ENCODE measurements around the gene STK24.

Gene STK24

GRCh38 chr13:98528663-98529064 is 48.2 kb downstream of the STK24 start:
- peak; percentile 35 for DNase-seq

DNA sequence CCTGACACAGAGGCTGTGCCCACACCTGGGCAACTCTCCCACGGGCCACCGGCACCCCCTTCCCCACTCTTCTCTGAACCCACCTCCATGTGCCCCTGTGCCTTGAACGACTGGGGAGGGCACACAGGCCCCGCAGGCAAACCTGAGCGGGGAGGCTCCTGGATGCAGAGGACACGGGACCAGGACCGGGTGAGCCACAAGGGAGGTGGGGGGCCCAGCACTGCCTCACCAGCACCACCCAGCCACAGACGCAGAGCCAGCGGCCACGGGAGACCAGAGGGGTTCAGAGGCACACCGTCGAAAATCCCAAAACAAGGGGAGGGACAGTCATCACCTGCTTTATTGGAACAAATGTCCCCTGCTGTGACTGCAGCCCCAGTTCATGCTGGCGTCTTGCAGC is 49.4 kb downstream of the STK24 start:
- DNase-seq: no peak

DNA sequence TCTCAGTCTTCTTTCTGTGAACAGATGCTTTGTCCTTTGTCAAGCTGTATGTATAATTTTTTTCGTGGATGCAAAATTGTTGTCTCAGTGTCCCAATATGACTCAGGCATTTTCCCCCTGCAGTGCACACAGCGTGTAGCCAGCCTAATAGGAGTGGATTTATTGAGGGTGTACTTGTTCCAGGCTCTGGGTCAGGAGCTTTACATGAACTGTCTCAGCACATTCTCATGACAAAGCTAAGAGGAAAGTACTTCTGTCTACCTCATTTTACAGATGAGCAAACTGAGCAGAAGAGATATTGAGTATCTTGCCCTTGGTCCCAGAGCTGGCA is 50.8 kb downstream of the STK24 start:
- DNase-seq: no peak

GRCh38 chr13:98525456-98526181 is 51.3 kb downstream of the STK24 start:
- DNase-seq: no peak

DNA sequence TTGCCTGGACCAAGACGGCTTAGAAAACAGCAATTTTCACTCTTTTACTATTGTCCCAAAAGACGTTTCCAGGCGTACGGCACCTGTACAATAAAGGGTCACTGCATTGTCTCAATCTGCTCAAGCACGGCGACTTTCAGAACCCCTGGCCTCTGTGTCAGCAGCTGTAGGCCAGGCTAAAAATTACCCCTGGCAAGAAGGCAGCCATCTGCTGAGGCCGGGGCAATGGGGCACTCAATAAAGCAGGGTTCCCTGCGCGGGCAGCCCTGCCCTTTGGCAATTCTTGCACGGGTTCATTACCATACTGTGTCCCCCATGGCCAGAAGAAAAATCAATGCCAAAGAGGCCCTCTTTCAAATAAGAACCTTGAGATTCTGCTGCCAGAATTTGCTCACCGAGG is 52.1 kb downstream of the STK24 start:
- DNase-seq: no peak

DNA sequence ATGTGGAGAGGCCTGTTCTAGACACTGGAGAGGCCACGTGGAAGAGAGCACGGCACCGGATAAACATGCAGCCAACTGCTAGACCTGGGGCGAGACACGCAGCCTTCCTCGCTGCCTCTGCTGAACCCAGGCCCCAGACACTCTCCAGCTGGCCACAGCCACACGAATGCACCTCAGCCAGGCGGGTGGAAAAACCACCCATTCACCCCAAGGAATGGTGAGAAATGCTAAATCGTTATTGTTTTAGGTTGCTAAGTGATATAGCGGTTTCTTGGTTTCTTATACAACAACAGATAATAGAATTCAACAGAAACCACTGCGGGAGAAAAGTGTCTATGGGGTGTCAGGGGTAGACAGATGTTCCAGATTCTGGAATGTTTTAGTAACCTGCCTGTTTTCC is 52.5 kb downstream of the STK24 start:
- peak; percentile 46 for DNase-seq

DNA sequence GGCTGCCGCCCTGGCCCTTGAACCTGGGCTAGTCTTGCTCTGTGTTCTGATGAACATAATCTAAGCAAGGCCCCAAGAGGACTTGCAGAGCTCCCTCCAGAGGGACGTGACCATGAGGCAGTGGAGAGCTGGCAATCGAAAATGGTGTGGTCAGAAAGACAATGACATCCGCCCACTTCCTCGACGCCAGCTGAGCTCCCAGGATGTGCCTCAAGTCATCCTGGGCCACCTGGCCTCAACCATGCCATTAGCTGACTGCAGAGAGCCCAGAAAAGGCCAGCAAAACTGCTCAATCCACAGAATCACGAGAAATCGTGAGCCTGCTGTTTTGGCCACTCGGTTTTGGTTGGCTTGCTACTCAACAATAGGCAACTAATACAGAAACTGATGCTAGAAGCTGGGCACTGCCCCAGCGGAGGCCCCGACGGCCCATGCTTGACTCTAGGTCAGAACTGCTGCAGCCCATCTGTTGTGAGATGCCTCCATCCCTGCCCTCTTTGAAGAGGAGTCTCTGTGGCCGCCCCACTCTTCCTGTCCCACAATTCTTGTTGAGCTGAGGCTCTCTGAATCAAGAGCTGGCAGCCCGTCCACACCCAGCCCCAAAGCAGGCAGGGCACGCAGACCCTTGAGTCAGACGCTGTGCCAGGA is 53.3 kb downstream of the STK24 start:
- DNase-seq: no peak

GRCh38 chr13:98522371-98522770 is 54.5 kb downstream of the STK24 start:
- DNase-seq: no peak

GRCh38 chr13:98521461-98522247 is 55.3 kb downstream of the STK24 start:
- DNase-seq: no peak

- DNase-seq: no peak
These were observed 56.0 kb downstream of the STK24 start for GRCh38 chr13:98520674-98521449.

DNA sequence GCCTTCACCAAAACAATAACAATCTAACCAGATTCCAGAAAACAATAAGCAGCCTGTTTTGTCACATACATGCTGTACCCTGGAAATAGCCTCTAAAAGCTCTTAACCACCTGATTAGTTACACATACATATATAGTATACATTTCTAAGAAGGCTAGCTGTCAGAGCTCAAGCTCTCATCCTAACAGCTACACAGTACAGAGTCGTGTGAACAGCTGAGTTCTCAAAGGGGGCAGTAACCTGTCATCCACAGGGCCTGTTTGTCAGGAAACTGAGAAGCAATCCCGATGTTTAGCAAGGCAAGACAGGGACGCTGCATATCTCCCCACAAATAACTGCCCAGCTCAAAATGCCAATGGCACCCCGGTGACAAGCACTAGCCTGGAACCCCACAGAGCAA is 56.9 kb downstream of the STK24 start:
- no peak for DNase-seq

GRCh38 chr13:98517576-98518310 is 59.2 kb downstream of the STK24 start:
- DNase-seq: peak; percentile 57

GRCh38 chr13:98515818-98516465 is 61.0 kb downstream of the STK24 start:
- DNase-seq: no peak

DNA sequence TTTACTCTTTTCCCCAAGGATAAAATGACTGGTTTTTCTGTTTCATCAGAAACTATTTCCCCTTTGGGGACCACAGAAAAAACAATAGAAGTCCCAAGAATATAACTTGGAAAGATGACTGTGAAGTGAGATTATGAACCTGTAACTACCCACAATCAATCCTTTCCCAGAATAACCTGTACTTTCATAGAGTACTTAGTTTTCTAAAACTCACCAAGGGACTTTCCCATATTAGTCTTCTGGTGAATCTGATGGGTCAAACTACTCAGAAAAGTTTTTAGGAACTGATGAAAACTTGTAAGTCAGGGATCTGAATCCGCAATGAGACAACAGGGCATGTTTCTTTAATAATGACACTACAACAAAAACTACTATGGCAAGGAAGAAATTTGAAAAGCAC is 62.6 kb downstream of the STK24 start:
- DNase-seq: no peak

- DNase-seq: no peak
These were observed 63.1 kb downstream of the STK24 start for GRCh38 chr13:98513837-98514236.

GRCh38 chr13:98512774-98513665 is 63.9 kb downstream of the STK24 start:
- DNase-seq: no peak

GRCh38 chr13:98511435-98511834 is 65.5 kb downstream of the STK24 start:
- no peak for DNase-seq

DNA sequence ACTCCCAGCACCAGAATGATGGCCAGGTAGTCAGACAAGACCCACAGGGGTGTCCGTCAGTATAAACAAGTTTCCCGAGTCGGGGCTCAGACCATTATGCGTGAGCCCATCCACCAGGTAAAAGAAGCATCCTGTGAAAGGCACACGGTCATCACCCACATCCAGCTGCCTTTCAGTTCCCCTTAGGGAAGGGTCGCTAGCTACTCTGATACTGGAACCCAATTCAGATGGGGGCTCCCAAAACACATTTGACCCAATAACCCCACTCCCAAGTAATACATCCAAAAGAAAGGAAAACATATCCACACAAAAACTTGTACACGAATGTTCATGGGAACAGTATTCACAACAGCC is 66.8 kb downstream of the STK24 start:
- no peak for DNase-seq

DNA sequence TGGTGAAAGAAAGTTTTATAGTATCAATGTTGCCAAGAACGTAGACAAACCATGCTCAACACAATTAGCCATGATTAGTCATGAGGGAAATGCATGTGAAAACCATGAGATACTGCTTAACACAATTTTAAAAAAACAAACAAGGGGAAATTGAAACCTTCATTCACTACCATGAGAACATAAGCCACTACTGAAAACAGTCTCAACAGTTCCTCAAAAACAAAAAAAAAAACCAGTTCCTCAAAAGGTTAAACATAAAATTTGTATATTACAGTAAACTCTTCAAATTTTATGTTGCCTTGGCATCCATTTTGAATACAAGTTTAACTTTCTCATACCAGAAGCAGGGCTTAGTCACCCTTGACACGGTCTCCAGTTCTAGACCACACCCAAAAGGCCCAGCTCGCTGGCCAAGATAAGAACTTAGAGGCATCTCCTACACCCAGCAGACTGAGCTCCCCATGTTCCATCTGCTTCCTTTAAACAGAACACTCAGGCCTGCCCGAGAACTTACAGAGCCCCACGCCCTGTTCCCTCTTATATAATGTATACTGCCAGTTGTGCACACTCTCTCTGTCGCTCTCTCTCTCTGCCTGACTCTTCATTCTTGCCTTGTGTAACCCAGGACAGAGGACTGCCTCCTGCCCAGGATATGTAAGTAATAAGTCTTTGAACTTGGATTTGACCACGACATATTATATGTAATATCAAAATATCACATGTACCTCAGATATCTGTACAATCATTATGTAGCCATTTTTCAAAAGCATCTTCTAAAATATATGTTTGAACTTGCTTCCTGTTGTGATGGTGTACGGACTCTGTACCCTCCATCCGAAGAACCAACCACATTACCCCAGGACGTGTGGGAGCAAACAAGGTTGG is 67.4 kb downstream of the STK24 start:
- DNase-seq: peak; percentile 63

GRCh38 chr13:98508685-98509084 is 68.2 kb downstream of the STK24 start:
- no peak for DNase-seq

All from activated naive CD4-positive, alpha-beta T cell treated with Interleukin-2 at 50 U/mL for 16 hours (primary cell).